Measurements from ENCODE around the gene LRRC3C. TPM values are rescaled to one million over a fixed set of nuclear protein-coding genes. Genes with fewer than 3 reads are reported as not detected.

The LRRC3C gene
- polyA plus RNA-seq, 1 experiment = not detected

GRCh38 chr17:39979016-39979670, 51.6 kb downstream of the LRRC3C start:
- 0 out of 2 replicates have a peak, but pooled peaks cover 3% of the 10 kb centered on the region for H3K27me3 ChIP-seq (ENCODE audit: control insufficient read depth, insufficient read depth, low read length)
- peak; percentile 83 for DNase-seq (ENCODE audit: low read depth)
- H3K36me3 ChIP-seq (ENCODE audit: control insufficient read depth, insufficient read depth, low read length) = peaks cover under 1% of the 10 kb centered on the region; the same call in 1 of the 2 replicates
- CTCF ChIA-PET = interaction anchor here (0.7 to 5.5 kb wide), 11 partner anchors 10 to 114 kb away, joined by 3 to 51 read pairs (median 22); partner anchors contain the start of gene GSDMA
- no peak overlapping the region for H3K4me3 ChIP-seq (ENCODE audit: low read depth, low read length)
- POLR2A ChIA-PET = interaction anchor here (0.7 kb wide), 2 partner anchors 556 to 1672 kb away, joined by 3 to 9 read pairs; no protein-coding TSS in a partner anchor
- TF ChIP-seq, protein P1, sequence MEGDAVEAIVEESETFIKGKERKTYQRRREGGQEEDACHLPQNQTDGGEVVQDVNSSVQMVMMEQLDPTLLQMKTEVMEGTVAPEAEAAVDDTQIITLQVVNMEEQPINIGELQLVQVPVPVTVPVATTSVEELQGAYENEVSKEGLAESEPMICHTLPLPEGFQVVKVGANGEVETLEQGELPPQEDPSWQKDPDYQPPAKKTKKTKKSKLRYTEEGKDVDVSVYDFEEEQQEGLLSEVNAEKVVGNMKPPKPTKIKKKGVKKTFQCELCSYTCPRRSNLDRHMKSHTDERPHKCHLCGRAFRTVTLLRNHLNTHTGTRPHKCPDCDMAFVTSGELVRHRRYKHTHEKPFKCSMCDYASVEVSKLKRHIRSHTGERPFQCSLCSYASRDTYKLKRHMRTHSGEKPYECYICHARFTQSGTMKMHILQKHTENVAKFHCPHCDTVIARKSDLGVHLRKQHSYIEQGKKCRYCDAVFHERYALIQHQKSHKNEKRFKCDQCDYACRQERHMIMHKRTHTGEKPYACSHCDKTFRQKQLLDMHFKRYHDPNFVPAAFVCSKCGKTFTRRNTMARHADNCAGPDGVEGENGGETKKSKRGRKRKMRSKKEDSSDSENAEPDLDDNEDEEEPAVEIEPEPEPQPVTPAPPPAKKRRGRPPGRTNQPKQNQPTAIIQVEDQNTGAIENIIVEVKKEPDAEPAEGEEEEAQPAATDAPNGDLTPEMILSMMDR (IDR thresholded peaks at IDR 0.05; ENCODE audit: insufficient read depth, low read depth, low read length) = no peak

GRCh38 chr17:39979893-39980350, 52.4 kb downstream of the LRRC3C start:
- H3K36me3 ChIP-seq (ENCODE audit: control insufficient read depth, insufficient read depth, low read length) = peaks cover 7% of the 10 kb centered on the region
- TF ChIP-seq, protein P1 (IDR thresholded peaks at IDR 0.05; ENCODE audit: insufficient read depth, low read depth, low read length) = peak; percentile 35; the same call in 1 of the 2 replicates
- CTCF ChIA-PET = interaction anchor here (0.6 to 5.5 kb wide), 23 partner anchors 10 to 358 kb away, joined by 3 to 51 read pairs (median 4); partner anchors contain the start of genes GSDMA and IKZF3

GRCh38 chr17:39980351-39981206, 53.0 kb downstream of the LRRC3C start, which contains the start of gene PSMD3:
PSMD3 (plus strand) TSS chr17:39980807; CDS start chr17:39980971, 164 bp downstream.
- peak; percentile 99 for DNase-seq (ENCODE audit: low read depth)
- TF ChIP-seq, protein P1 (IDR thresholded peaks at IDR 0.05; ENCODE audit: insufficient read depth, low read depth, low read length) = peak; percentile 80
- CTCF ChIA-PET = interaction anchor here (0.5 to 5.5 kb wide), 28 partner anchors 10 to 359 kb away, joined by 3 to 51 read pairs (median 3); partner anchors contain the start of genes GSDMA, IKZF3, MED24 and NR1D1
- H3K36me3 ChIP-seq (ENCODE audit: control insufficient read depth, insufficient read depth, low read length) = peaks cover 12% of the 10 kb centered on the region
- H3K27me3 ChIP-seq (ENCODE audit: control insufficient read depth, insufficient read depth, low read length) = no peaks in the 10 kb centered on the region
- H3K4me3 ChIP-seq (ENCODE audit: low read depth, low read length) = peak within 1 kb of the TSS; percentile 75
- POLR2A ChIA-PET = no interaction called here

More at GRCh38 chr17:39979893-39980350, 52.4 kb downstream of the LRRC3C start:
- Histone ChIP-seq H3K27me3 (ENCODE audit: control insufficient read depth, insufficient read depth, low read length) (no peaks in the 10 kb centered on the region), H3K4me3 (ENCODE audit: low read depth, low read length) (peak overlapping the region; percentile 47)
- POLR2A ChIA-PET = no interaction called here
- no peak for DNase-seq (ENCODE audit: low read depth)

- ChIA-PET POLR2A (no interaction called here), CTCF (interaction anchor here (0.5 to 5.5 kb wide), 24 partner anchors 9 to 360 kb away, joined by 3 to 51 read pairs (median 4); partner anchors contain the start of genes GSDMA, IKZF3, MED24 and NR1D1)
- Histone ChIP-seq H3K4me3 (ENCODE audit: low read depth, low read length) (peak overlapping the region; percentile 75), H3K27me3 (ENCODE audit: control insufficient read depth, insufficient read depth, low read length) (no peaks in the 10 kb centered on the region), H3K36me3 (ENCODE audit: control insufficient read depth, insufficient read depth, low read length) (peaks cover 14% of the 10 kb centered on the region)
- TF ChIP-seq, protein P1 (IDR thresholded peaks at IDR 0.05; ENCODE audit: insufficient read depth, low read depth, low read length) = 0 out of 2 replicates have a peak, but pooled peaks have one; percentile 13
- no peak for DNase-seq (ENCODE audit: low read depth)
Measured at GRCh38 chr17:39981207-39981741, 53.7 kb downstream of the LRRC3C start.
